ENCODE results near the gene FILIP1L. TPM values are rescaled to one million over a fixed set of nuclear protein-coding genes. Genes with fewer than 3 reads are reported as not detected.

FILIP1L gene
- total and polyA plus RNA-seq, 2 of the 4 experiments (the other 2 are of a cell fraction): 11.5 to 19.9 TPM

DNA sequence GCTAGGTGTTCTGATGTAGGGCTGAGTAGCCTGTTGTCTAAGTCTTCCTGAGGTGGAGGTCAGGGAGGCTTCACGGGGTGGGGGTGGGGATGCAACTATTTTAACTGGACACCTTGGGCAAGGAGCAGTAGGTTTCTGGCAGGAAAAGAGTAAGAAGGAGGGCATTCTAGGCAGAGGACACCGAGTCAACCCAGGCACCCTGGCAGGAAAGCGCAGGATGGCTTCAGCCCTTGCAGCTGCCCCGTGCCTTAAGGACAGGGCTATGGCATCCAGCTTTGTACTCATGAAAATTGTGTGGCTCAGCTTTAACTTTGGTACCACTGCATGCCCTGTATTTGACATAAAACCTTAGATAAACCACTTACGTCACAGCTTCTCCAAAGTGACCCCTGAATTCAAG, 6.4 kb upstream of the FILIP1L start:
- H4K91ac ChIP-seq (ENCODE audit: insufficient read depth, low read depth, low read length): no peak overlapping the region
- no peak overlapping the region for H3K27ac ChIP-seq (ENCODE audit: insufficient read depth, low read length)
- H3K36me3 ChIP-seq (ENCODE audit: control insufficient read depth, insufficient read depth, low read length): no peaks in the 10 kb centered on the region
- intact Hi-C loops (cut with micrococcal nuclease) (no loop called here), dilution Hi-C loops (cut with HindIII; ENCODE audit: low sequenced_read_pairs, unreplicated experiment) (no loop called here), in situ Hi-C loops (cut with MboI; ENCODE audit: low sequenced_read_pairs) (no loop called here)
- WGBS, 2 experiments (ENCODE audit: extremely low coverage in 2 of 2, insufficient read length in 1 of 2): 88% methylated on average over 5 of the region's 5 CpGs; no CpG with 5 or more reads in 1 of the 2 experiments
- no peak for DNase-seq
- no peak overlapping the region for H2BK20ac ChIP-seq (ENCODE audit: low read depth, low read length)
- H2AFZ ChIP-seq (replicated peaks; ENCODE audit: low read length, poor library complexity): no peak overlapping the region
- H4K20me1 ChIP-seq (ENCODE audit: insufficient read depth, low read length): no peaks in the 10 kb centered on the region
- no peak overlapping the region for H3K9ac ChIP-seq (ENCODE audit: low read depth, low read length)
- BruUV-seq (replicated peaks): no TSS peak
- H3K4me2 ChIP-seq (ENCODE audit: low read depth, low read length): no peak overlapping the region
- no peak for TF ChIP-seq BHLHE40 (IDR thresholded peaks at IDR 0.05; ENCODE audit: low read depth, low read length)
- no peak for TF ChIP-seq NFE2L2 (IDR thresholded peaks at IDR 0.05; ENCODE audit: low read depth, low read length)
- no peak for TF ChIP-seq CHD1 (IDR thresholded peaks at IDR 0.05; ENCODE audit: low read depth, low read length)
- TF ChIP-seq, protein P1, sequence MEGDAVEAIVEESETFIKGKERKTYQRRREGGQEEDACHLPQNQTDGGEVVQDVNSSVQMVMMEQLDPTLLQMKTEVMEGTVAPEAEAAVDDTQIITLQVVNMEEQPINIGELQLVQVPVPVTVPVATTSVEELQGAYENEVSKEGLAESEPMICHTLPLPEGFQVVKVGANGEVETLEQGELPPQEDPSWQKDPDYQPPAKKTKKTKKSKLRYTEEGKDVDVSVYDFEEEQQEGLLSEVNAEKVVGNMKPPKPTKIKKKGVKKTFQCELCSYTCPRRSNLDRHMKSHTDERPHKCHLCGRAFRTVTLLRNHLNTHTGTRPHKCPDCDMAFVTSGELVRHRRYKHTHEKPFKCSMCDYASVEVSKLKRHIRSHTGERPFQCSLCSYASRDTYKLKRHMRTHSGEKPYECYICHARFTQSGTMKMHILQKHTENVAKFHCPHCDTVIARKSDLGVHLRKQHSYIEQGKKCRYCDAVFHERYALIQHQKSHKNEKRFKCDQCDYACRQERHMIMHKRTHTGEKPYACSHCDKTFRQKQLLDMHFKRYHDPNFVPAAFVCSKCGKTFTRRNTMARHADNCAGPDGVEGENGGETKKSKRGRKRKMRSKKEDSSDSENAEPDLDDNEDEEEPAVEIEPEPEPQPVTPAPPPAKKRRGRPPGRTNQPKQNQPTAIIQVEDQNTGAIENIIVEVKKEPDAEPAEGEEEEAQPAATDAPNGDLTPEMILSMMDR (conservative IDR thresholded peaks at IDR 0.05; ENCODE audit: low read depth, low read length): no peak
- TF ChIP-seq CEBPB (IDR thresholded peaks at IDR 0.05; ENCODE audit: low read depth, low read length): no peak
- no peak for TF ChIP-seq RAD21 (IDR thresholded peaks at IDR 0.05; ENCODE audit: low read length)
- no peak for TF ChIP-seq POLR2A (IDR thresholded peaks at IDR 0.05; ENCODE audit: low read depth, low read length)
- TF ChIP-seq, protein P2, sequence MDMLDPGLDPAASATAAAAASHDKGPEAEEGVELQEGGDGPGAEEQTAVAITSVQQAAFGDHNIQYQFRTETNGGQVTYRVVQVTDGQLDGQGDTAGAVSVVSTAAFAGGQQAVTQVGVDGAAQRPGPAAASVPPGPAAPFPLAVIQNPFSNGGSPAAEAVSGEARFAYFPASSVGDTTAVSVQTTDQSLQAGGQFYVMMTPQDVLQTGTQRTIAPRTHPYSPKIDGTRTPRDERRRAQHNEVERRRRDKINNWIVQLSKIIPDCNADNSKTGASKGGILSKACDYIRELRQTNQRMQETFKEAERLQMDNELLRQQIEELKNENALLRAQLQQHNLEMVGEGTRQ (IDR thresholded peaks at IDR 0.05; ENCODE audit: low read depth, low read length): no peak
- TF ChIP-seq FOS (IDR thresholded peaks at IDR 0.05; ENCODE audit: low read depth, low read length): no peak
- no peak for TF ChIP-seq RFX5 (IDR thresholded peaks at IDR 0.05; ENCODE audit: low read depth, low read length)
- H3K9me3 ChIP-seq (ENCODE audit: control insufficient read depth, insufficient read depth, low read length): no peaks in the 10 kb centered on the region
- peaks cover 3% of the 10 kb centered on the region; the same call in 1 of the 2 replicates for H3K9me1 ChIP-seq (ENCODE audit: insufficient read depth, low read length)
- ChIA-PET POLR2A (ENCODE audit: unreplicated experiment) (no interaction called here), CTCF (no interaction called here)
- no peak overlapping the region for H3K14ac ChIP-seq (replicated peaks; ENCODE audit: low read depth, low read length)
- no peak overlapping the region for H3K23ac ChIP-seq (ENCODE audit: low read depth, low read length)
- H3K18ac ChIP-seq (ENCODE audit: low read depth, low read length): no peak overlapping the region
- no peak overlapping the region for H3K56ac ChIP-seq (ENCODE audit: extremely low read depth, insufficient read depth, low read length)
- no peak overlapping the region for H3K4ac ChIP-seq (ENCODE audit: low read depth, low read length)
- H2AK9ac ChIP-seq (replicated peaks; ENCODE audit: low read depth, low read length, poor library complexity): no peak overlapping the region
- no peak overlapping the region for H4K8ac ChIP-seq (ENCODE audit: low read depth in 2 of 2, low read length in 2 of 2)
- no peak overlapping the region for H4K5ac ChIP-seq (ENCODE audit: low read depth, low read length)
- H3K79me1 ChIP-seq (ENCODE audit: low read depth in 1 of 2, low read length in 2 of 2): no peaks in the 10 kb centered on the region
- no peak overlapping the region for H2BK120ac ChIP-seq (ENCODE audit: low read depth, low read length)
- no peak overlapping the region for H2BK15ac ChIP-seq (ENCODE audit: low read depth, low read length)
- H3K4me1 ChIP-seq (ENCODE audit: control insufficient read depth, insufficient read depth, low read length): peaks cover 6% of the 10 kb centered on the region; the same call in 1 of the 2 replicates
- H2BK5ac ChIP-seq (ENCODE audit: low read depth, low read length, poor library complexity, severe bottlenecking): no peak overlapping the region
- no peak overlapping the region for H3K4me3 ChIP-seq (ENCODE audit: insufficient read depth, low read depth, low read length)
- no peak for ATAC-seq (ENCODE audit: low read depth)
- no peak overlapping the region for H2AK5ac ChIP-seq (ENCODE audit: low read depth, low read length)
- no peaks in the 10 kb centered on the region for H3K27me3 ChIP-seq (ENCODE audit: control insufficient read depth, insufficient read depth, low read length)

Measured in IMR-90 (cell line).